Esophagus mucosa (tissue), 1 donor: ENCODE measurements around the gene MAPRE2. TPM values are rescaled to one million over a fixed set of nuclear protein-coding genes. Genes with fewer than 3 reads are reported as not detected.

Experiments
- ATAC-seq: fragments of 200-7000 bp; cut with Tn5 transposase; one replicate; pipeline ENCODE4 v1.9.1; 2020
- total RNA-seq: library from RNA; stranded (reverse); gene quantifications from one replicate; pipeline ENCODE4 v1.2.4, GENCODE V29; 2023
- donor health status: DM: yes; HTN: yes; CAD: no.

The MAPRE2 gene
- total RNA-seq: 4.5 TPM

DNA sequence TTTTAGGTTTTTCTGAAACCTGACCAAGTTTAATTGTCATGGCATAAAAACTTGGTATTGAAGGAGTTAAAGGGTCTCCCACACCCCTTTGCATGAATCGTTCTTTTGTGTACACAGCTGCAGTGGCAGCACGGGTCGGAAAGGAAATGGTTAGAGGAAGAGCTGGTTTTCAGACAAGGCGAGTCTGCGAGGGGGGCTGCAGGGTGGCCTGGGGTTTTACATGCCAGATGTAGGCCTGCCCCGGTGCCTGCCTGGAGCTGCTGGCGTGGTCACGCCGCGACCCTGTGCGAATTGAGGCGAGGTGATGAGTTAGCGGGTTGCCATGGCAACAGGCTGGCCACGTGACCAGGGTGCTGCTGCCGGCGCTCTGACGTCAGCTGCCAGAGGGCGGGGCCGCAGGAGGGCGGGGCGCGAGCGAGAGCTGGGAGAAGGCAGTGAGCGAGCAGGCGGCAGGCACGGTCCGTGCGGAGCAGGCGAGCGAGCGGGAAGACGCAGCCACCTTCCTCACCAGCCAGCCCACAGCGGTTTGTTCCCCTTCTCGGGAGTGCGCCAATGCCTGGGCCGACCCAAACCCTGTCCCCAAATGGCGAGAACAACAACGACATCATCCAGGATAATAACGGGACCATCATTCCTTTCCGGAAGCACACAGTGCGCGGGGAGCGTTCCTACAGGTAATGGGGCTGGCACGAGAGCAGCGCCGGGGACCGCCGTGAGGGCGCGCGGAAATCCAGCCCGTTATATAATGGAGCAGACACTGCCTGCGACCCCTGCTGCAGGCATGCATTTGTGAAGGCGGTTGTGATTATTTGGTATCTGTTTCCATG is at the start of gene MAPRE2:
Gene MAPRE2 (plus strand): TSS at position 426 of the 827 bp plus-strand sequence. CDS start 127 bp downstream, at position 553.
- ATAC-seq: peak; percentile 97

DNA sequence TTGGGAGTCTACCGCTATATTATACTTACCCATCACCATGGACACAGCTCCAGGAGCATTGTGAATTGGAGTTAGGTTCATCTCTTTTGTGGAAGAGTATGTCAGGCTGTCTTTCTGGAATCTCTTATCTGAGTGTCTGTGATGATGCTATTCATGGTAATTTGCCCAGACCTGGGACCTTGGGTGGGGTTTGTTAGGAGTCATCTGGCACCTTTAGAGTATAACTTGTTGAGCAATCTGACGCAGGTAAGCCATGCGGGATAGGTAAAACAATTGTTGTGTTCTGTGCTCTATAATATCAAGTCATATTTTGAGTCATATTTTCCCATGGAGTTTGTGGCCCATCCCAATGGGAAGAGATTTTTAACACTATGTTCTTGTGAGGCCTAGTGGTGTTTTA is 49.7 kb upstream of the MAPRE2 start:
- peak; percentile 86 for ATAC-seq

DNA sequence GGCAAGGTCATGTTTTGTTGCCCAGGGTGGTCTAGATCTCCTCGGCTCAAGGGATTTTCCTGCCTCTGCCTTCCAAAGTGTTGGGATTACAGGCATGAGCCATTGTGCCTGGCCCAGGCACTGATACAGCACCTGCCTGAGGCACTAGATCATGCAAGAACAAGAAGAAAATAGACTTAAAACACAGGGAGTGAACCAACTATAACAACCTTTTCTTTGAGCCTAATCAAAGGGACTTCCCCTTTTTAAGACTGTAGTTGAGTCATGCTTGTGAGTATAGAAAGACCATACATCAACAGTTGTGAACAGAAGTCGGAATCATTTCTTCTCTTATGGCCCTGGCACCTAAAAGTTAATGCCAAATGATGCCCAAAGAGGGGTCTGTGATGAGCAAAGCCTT is 47.9 kb upstream of the MAPRE2 start:
- ATAC-seq: peak; percentile 91

DNA sequence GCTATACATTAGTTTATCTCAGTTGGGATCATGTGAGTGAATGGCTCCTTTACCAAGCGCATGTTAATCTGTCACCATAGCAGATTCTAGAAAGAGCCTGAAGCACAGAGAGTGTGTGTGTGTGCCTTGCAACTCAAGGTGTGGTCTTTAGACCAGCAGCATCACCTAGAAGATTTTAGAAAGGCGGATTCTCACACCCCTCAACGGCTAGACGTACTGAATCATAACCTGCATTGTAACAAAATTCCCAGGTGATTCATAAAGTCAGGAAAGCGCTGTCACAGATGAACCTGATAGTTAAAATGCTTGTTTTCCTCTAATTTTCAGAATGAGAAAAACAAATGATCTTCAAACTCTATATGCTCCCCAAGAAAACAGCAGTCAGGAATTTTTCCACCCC is 45.5 kb upstream of the MAPRE2 start:
- ATAC-seq: no peak

DNA sequence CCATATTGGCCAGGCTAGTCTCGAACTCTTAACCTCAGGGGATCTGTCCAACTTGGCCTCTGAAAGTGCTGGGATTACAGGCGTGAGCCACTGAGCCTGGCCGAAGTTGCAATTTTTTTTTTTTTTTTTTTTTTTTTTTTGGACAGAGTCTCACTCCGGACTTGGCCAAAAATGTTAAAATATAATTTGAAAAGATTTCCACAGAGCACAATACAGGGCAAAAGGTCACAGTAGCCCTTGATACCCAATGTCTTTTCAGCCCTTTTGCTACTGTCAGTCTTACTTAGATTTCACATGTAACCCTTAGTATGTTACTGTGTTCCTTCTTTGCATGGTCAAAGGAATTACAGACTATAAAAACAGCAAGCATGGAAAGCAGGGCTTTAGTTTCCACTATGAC is 42.6 kb upstream of the MAPRE2 start:
- no peak for ATAC-seq

DNA sequence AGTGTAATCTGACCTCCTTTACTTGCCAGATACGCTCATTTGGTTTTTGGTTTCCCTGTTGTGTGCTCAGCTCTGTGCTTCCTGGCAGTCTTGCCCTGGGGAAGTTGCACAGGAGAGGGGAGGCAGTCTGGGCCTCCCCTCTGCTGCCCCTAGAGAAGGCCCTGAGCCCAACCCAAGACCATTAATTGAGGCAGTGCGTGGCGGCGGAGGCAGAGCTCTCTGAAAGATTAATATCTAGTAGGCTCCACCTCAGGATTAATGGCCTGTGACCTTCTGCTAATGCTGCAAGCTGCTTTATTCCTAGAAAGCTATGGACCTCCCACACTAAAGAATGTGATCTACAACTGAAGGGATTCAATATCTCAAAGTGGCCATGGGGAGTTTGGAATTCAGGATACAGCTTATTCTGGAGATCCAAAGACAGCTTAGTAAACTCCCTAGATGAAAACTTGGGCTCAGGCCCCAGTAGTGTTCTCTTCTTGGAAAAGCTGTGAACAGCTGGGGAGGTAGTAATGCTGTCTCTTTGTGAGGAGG is 41.4 kb upstream of the MAPRE2 start:
- no peak for ATAC-seq

DNA sequence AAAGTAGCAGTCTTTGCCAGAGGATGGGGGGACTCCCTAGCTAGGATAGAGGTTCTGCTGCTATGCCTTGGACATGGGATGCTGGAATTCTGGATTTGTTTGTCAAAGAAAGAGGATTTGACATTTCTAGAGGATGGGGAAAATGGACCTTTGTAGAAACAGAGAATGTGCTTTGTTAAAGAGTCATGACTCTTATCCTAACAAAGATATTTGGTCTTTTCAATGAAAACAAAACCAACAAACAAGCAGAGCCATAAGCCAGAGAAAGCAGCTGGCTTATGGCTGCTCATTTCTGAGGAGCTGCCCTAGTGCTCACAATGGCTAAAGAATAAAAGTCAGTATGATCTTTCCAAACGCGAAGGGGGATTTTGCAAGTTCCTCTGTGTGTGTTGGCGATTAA is 40.8 kb upstream of the MAPRE2 start:
- ATAC-seq: no peak

DNA sequence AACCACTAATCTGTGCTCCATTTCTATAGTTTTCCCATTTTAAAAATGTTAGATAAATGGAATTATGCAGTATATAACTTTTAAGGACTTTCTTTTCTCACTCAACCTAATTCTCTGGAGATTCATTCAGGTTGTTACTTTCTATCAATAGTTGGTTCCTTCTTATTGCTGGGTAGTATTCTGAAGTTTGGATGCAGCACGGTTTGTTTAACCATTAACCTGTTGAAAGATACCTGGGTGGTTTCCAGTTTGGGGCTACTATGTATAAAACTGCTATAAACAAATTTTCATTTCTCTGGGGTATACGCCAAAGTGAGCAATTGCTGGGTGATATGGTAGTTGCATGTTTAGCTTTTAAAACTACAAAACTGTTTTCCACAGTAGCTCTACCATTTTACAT is 39.1 kb upstream of the MAPRE2 start:
- no peak for ATAC-seq

DNA sequence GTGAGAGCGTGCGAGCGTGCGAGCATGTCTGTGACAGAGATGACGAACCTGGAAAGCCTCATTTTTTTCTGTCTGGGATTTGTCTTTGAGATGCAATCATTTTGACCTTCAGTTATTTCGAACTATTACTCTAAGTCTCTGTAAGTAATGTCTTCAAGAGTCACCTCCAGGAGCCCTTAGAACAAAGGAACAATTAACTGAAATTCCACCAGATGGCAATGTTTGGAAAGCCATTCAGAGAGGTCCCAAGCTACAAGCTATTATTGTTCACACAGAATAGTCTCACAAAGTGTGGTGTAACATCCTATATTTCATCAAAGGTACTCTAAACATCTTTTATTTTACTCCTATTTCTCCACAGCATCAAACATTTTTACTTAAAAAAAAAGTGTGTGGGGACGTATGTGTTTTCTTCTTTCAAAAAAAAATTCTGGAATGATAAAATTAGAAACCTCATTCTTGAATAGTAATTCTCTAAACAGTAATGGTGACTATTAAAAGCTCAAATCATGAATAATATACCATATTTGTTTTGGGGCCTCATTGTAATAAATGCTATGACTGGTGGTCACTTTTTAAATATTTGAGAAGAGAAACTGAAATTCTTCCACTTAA is 35.1 kb upstream of the MAPRE2 start:
- ATAC-seq: peak; percentile 57

DNA sequence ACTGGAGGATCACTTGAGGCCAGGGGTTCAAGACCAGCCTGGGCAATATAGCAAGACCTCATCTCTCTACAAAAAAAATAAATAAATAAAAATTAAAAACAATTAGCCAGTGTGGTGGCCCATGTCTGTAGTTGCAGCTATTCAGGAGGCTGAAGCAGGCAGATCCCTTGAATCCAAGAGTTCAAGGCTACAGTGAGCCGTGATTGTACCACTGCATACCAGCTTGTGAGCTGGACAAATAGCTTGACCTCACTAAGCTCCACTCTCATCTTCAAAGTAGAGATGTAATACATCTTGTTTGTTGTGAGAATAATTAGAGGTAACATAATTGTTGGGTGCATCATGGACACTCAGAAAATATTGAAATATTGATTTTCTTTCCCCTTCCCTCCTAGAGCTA is 31.1 kb upstream of the MAPRE2 start:
- no peak for ATAC-seq

DNA sequence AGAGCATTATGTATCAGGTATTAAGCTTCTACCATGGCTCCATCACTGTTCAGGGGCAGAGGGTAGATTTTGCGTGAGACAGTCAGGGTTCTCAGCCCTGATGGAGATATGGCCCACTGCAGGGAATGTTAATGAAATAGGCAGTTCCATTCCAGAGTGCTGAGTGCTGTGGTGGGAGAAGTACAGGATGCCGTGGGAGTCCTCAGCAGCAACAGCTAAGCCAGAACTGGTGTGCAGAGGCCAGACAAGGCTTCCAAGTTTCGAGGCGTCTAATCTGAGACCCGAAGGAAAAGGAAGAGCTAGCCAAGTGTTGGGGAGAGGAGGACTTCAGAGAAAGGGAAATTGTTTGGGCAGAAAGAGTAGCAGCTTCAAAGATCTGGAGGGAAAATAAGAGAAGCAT is 30.2 kb upstream of the MAPRE2 start:
- no peak for ATAC-seq

DNA sequence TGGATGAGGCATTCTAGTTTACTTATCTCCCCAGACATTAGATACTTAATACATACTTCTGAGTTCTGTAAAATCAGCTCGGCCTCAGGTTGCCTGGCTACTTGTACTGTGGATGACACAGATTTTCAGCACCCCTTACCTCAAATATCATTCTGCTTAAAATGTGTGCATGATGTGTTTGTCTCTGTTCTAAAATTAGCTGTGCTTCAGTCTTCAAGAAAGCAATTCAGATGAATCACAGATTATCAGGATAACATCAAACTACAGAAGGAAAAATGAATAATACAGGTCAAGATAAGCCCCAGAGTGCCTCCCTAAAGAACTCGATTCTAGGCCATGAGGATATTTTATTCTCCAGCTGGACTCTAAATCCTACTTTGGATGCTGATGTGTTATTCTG is 21.3 kb upstream of the MAPRE2 start:
- ATAC-seq: no peak

DNA sequence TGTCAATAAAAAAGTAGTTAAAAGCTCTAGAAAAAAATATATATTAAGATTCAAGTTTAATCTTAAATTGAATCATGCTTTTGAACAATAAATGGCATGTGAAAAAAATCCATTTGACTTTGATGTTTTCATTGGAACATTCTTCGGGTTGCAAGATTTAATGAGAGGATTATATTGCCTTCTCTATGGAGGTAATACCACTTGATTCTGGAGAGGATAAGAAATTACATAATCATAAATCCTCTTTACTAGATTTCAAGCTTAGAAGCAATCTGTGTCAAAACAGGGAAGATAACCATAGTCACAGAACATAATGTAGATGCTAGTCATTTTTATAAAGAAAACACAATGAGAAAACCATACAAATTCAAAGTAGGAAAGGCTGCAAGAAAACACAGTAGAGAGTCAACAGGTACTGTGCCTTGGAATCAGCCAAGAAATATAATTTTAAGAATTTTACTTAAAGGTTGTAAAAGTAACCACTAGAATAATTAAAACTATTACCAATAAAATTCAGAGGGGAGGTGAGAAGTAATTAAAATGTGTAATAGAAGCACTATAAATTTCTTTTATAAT is 18.7 kb upstream of the MAPRE2 start:
- ATAC-seq: no peak

DNA sequence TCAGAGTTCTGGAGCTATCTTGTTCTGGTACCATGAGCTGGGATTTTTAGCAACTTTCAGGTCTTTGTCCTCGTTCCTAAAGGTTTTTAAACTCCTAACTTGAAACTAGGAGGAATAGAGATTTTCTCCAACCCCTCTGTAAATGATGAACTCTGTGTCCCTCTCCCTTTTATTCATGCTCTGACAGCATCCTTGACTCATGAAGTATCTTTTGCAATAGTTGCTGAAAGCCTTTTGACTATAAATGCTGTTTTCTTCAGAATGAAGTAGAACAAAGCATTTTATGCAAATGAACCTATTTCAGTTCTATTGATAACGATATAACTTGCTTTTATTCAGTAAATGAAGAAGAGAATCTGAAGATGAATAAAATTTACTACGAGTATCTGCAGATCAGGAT is 17.0 kb upstream of the MAPRE2 start:
- ATAC-seq: no peak

DNA sequence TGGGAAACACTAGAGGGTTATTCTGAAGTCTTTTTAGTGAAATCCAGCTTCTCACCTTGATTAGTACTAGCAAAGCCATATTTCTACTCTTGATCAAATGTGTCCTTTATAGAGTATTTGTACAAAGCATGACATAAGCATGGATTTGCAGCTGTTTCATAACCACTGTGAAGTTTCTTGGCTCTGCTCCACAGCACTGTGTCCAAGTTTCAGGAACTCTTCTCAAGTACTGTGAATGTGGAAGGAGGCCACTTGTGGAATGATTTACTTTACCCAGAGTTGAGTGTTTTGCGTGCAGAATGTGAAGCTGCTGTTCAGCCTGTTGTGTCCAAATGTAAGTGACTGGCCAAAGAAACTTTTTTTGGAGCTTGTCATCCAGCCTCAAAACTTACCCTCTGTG is 16.2 kb upstream of the MAPRE2 start:
- ATAC-seq: no peak

DNA sequence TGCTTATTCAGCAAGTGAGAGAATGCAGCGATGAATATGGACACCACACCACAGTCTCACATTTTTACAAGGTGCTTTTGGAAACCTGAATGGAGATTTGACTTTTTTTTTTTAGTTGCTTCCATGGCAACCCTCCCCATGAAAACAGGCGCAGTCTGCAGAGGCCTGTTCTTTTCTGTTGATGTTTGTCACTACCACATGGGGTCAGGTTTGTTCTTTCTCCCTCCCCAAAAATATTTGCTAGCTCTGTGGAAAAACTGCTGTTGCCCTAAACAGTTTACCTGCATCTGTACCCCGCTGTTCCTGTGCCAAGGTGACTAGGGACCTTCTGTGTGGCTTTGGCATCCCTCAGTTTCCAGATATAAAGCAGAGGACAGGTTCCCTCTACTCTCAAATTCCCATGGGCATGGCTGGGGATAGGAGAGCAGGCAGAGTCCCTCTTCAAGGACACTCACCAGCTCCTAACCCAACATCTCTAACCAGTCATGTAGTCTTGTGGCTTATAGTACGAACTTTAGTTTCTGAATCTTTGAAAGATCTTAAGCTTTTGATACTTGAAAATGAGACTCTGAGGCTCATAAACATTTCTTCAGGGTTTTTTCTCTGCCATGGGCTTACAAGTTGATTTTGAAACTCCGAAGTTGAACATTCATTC is 14.7 kb upstream of the MAPRE2 start:
- ATAC-seq: no peak

DNA sequence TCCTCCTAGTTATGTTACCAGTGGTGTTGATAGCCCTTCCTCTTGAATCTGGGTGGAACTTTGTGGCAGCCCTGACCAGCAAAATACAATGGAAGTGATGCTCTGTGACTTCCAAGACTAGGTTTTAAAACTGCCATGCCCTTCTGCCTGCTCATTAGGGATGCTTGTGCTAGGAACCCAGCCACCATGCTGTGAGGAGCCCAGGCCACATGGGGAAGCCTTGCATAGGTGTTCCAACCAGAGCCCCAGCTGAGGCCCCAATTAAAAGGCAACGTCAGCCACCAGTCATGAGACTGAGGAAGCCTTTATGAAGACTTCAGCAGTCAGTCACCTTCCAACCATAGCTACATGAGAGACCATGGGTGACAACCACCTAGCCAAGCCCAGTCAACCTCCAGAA is 14.0 kb upstream of the MAPRE2 start:
- ATAC-seq: no peak

DNA sequence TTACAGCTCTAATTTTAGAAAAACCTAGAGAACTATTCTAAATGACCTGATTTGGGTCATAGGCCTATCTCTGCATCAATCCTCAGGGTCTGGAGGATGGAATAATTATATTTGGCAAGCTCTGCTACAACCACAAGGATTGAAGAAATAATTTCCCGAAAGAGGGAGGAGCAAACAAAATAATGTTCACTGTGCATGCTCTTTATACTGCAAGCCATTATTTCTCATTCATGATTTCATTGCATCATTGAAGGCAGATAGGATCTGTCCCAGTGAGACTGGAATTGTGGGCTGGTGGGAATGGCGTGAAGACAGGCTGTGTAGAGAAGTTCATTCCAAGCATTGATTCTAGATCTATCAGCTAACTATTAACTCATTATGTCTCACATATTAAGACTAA is 12.7 kb upstream of the MAPRE2 start:
- ATAC-seq: no peak

DNA sequence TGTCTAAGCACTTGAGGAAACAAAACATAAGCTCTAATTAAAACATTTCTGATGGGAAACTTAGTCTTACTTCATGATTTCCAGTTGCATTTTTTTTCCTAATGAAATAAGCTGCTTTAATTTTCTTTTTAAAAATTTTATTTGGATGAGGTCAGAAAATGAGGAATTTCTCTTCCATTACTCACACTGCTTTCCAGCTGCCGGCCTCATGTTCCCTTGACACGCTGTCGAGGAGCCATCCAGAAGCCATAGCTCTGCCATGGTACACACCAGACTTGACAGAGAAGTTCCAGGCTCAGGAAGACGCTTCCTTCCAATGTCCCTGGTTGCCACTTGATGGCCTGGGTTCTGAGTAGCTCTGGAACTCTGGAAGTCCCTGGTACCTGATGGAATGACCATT is 12.1 kb upstream of the MAPRE2 start:
- ATAC-seq: no peak

DNA sequence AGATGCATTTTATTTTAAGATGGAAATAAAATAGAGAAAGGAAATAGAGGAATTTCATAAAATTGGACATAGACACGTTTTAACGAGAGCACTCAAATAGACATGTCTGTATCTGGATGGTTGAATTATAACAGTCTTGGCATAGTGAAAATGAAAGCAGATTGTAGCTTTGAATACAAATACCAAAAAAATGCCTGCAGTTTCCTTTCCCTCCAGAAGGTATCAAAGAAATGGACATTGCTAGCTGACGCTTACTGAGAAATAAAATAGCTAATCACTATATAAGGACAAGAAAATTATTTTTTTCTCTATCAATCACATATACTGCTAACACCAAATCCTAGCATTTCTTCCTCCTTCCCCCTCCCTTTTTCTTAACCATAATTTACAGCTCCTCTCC is 11.4 kb upstream of the MAPRE2 start:
- no peak for ATAC-seq

DNA sequence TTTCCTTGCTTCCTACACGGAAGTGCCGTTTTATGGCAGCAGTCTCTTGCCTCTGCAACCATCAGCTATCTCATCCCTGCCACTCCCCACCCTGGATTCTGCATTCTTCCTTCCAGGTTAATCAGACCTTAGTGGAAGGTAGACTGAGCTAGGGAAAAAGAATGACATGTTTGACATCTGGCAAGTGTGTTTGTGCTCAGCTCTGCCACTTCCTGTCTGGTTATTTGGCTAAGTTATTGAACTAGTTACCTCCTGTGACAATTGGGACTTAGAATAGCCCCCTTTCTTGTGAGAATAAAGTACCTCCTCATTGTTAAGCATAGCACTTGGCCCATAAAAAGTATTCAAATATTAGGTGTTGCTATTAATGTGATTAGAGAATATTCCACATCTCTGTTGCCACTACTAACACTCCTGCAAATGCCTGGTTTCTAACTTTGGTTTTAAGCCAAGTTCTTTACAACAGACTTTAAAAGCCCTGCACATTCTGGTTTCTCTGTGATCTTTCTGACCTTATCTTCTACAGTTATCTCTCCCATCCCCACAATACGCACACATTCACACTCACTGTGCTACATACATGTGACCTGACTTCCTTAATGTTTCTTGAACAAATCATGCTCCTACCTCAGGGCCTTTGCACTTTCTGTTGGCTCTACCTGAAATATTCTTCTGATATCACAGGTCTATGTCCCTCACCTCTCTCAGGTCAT is 10.8 kb upstream of the MAPRE2 start:
- ATAC-seq: no peak

DNA sequence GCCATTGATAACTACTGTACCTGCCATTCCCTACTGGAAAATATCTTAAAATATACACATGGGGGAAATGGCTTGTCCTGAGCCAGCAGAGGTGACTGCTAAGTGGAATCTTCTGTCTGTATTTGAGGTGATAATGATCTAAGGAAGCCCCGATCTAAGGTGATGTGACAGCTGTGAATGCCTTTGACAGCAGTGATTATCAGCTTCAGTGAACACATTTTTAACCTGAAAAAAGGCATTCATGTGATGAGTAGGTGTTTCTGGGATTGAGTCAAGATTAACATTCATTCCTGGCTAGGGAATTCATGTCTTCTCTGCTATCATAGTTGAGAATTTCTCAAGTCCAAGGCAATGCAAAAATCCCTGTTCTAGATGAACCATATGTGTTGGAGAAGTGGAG is 9.1 kb upstream of the MAPRE2 start:
- ATAC-seq: no peak

DNA sequence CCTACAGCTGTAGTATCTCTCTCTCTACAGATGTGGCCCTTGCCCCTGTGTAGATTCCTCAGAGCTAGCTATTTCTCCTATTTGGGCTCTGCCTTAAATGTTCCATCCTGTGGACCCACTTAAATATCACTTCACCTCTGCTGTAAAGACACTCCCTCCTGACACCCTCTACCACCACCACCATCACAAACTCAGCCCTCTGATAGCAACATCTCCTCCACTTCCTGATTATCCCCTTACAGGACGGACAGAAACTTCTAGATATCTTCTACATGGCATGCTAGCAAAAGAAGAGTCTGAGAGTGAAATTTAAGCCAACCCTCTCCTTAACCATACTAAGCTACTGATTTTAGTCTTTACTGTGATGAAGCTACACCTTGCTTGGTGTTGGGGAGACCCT is 3.2 kb upstream of the MAPRE2 start:
- no peak for ATAC-seq
